MM.1S (cell line): ENCODE measurements around the gene ISG20.

Source experiments
- DNase-seq: peaks from one replicate; pipeline ENCODE4 v3.0.0-alpha.2; 2015
- H2AFZ ChIP-seq: fragments of 300-600 bp; sonication (generic); 2 replicates; pipeline ENCODE4 v1.6.0; 2016; ENCODE audit warnings: antibody characterized with exemption, low read length
- H3F3A ChIP-seq: fragments of 300-600 bp; sonication (generic); 2 replicates; pipeline ENCODE4 v1.6.1; 2016; ENCODE audit warnings: mild to moderate bottlenecking, antibody characterized with exemption, low read length, moderate library complexity, mixed read lengths; ENCODE audit not compliant: insufficient read depth
- H3K27ac ChIP-seq: fragments of 300-600 bp; sonication (generic); 2 replicates; pipeline ENCODE4 v1.5.1; 2016; ENCODE audit warnings: mild to moderate bottlenecking, low read length
- H3K27me3 ChIP-seq: fragments of 300-600 bp; sonication (generic); replicated peaks from 2 replicates; pipeline ENCODE4 v1.6.0; 2016; ENCODE audit warnings: low read length; ENCODE audit not compliant: insufficient read depth
- H3K36me3 ChIP-seq: fragments of 300-600 bp; sonication (generic); replicated peaks from 2 replicates; pipeline ENCODE4 v1.6.1; 2016; ENCODE audit warnings: mild to moderate bottlenecking, low read length, mixed read lengths; ENCODE audit not compliant: insufficient read depth
- H3K4me1 ChIP-seq: fragments of 300-600 bp; sonication (generic); 2 replicates; pipeline ENCODE4 v1.6.1; 2016; ENCODE audit warnings: low read length, mixed read lengths
- H3K4me2 ChIP-seq: fragments of 300-600 bp; sonication (generic); 2 replicates; pipeline ENCODE4 v1.6.0; 2016; ENCODE audit warnings: low read depth, low read length
- H3K4me3 ChIP-seq: fragments of 300-600 bp; sonication (generic); 2 replicates; pipeline ENCODE4 v1.5.1; 2016; ENCODE audit warnings: low read length, mixed read lengths
- H3K79me2 ChIP-seq: fragments of 300-600 bp; sonication (generic); 2 replicates; pipeline ENCODE4 v1.6.1; 2016; ENCODE audit warnings: mixed run types, low read length, mixed read lengths
- H3K9ac ChIP-seq: fragments of 300-600 bp; sonication (generic); 2 replicates; pipeline ENCODE4 v1.6.1; 2016; ENCODE audit warnings: low read length, mixed read lengths
- H3K9me2 ChIP-seq: fragments of 300-600 bp; sonication (generic); replicated peaks from 2 replicates; pipeline ENCODE4 v1.6.1; 2016; ENCODE audit warnings: mild to moderate bottlenecking, low read length, mixed read lengths; ENCODE audit not compliant: insufficient read depth
- H3K9me3 ChIP-seq: fragments of 300-600 bp; sonication (generic); replicated peaks from 2 replicates; pipeline ENCODE4 v1.6.1; 2016; ENCODE audit warnings: mild to moderate bottlenecking, low read length, mixed read lengths; ENCODE audit not compliant: insufficient read depth
- H4K20me1 ChIP-seq: fragments of 300-600 bp; sonication (generic); 2 replicates; pipeline ENCODE4 v1.6.1; 2016; ENCODE audit warnings: mild to moderate bottlenecking, low read length, moderate library complexity, mixed read lengths; ENCODE audit not compliant: insufficient read depth
- EZH2 ChIP-seq: fragments of 300-600 bp; sonication (generic); optimal IDR thresholded peaks from 2 replicates; pipeline ENCODE3; 2017; ENCODE audit warnings: low read depth, mild to moderate bottlenecking, antibody characterized with exemption, low read length, mixed read lengths
- EZH2phosphoT487 ChIP-seq: fragments of 300-600 bp; sonication (generic); IDR thresholded peaks from 2 replicates; pipeline ENCODE4 v1.6.1; 2018; ENCODE audit warnings: antibody characterized with exemption, low read length
- TF ChIP-seq, protein P1 (sequence below): fragments of 300-600 bp; sonication (generic); IDR thresholded peaks from 2 replicates; pipeline ENCODE4 v1.5.1; 2016; ENCODE audit warnings: antibody characterized with exemption, low read length, mixed read lengths

Gene ISG20

DNA sequence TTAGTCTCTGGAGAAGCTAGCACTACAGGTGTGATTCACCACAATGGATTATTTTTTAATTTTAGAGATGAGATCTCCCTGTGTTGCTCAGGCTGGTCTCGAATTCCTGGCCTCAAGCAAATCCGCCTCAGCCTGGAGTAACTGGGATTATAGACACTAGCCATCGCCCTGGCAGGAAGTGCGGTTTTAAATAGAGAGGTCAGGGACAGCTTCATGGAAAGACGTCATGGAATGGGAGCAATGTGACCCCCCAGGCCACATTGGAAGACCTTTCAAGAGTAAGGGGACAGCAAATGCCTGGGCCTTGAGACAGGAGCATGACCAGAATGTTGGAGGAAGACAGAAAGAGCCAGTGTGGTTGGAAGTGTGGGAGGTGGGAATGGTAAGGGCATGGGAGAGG, 2.2 kb upstream of the ISG20 start:
- Histone ChIP-seq H3K79me2 (peaks cover 56% of the 10 kb centered on the region), H3K4me3 (no peak overlapping the region), H3K9ac (peak overlapping the region; percentile 5; the same call in 1 of the 2 replicates), H2AFZ (no peak overlapping the region), H3K36me3 (peaks cover 3% of the 10 kb centered on the region), H4K20me1 (no peaks in the 10 kb centered on the region), H3K9me2 (no peaks in the 10 kb centered on the region), H3K27me3 (no peaks in the 10 kb centered on the region), H3K27ac (peak overlapping the region; percentile 96; the same call in 1 of the 2 replicates), H3K9me3 (no peaks in the 10 kb centered on the region), H3F3A (peaks cover 67% of the 10 kb centered on the region), H3K4me2 (peak overlapping the region; percentile 87; the same call in 1 of the 2 replicates), H3K4me1 (peaks cover 78% of the 10 kb centered on the region)
- no peak for DNase-seq
- TF ChIP-seq, protein P1, sequence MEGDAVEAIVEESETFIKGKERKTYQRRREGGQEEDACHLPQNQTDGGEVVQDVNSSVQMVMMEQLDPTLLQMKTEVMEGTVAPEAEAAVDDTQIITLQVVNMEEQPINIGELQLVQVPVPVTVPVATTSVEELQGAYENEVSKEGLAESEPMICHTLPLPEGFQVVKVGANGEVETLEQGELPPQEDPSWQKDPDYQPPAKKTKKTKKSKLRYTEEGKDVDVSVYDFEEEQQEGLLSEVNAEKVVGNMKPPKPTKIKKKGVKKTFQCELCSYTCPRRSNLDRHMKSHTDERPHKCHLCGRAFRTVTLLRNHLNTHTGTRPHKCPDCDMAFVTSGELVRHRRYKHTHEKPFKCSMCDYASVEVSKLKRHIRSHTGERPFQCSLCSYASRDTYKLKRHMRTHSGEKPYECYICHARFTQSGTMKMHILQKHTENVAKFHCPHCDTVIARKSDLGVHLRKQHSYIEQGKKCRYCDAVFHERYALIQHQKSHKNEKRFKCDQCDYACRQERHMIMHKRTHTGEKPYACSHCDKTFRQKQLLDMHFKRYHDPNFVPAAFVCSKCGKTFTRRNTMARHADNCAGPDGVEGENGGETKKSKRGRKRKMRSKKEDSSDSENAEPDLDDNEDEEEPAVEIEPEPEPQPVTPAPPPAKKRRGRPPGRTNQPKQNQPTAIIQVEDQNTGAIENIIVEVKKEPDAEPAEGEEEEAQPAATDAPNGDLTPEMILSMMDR = no peak
- TF ChIP-seq EZH2phosphoT487 (no peak), EZH2 (no peak)

DNA sequence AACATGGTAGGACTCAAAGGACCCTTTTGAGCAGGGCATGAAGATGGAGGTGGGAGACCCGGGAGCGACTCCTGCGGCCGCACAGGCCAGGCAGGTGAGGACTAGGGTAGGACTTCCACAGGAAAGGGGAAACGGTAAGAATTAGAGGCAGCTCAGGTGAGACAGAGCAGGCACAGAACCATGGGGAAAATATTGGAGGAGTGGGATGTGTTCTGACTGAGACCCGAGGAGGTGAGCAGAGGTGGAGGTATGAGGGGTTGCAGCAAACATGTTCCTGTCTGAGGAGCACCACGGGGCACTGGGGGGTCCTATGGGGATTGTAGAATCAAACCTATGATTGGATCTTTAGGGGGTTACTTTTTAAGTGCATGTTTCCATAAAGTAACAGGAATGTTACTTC, 1.4 kb upstream of the ISG20 start:
- H3K79me2 ChIP-seq = peaks cover 55% of the 10 kb centered on the region
- H3K4me1 ChIP-seq = peaks cover 72% of the 10 kb centered on the region
- peaks cover 67% of the 10 kb centered on the region for H3F3A ChIP-seq
- H3K27ac ChIP-seq = peak overlapping the region; percentile 96; the same call in 1 of the 2 replicates
- no peak overlapping the region for H3K4me3 ChIP-seq
- no peaks in the 10 kb centered on the region for H3K9me3 ChIP-seq
- H4K20me1 ChIP-seq = no peaks in the 10 kb centered on the region
- H3K9me2 ChIP-seq = no peaks in the 10 kb centered on the region
- DNase-seq = no peak
- H3K36me3 ChIP-seq = no peaks in the 10 kb centered on the region; the same call in 1 of the 2 replicates
- no peaks in the 10 kb centered on the region for H3K27me3 ChIP-seq
- no peak for TF ChIP-seq EZH2phosphoT487
- TF ChIP-seq EZH2 = no peak
- TF ChIP-seq, protein P1 = no peak
- peak overlapping the region; percentile 87 for H3K4me2 ChIP-seq
- H2AFZ ChIP-seq = no peak overlapping the region
- peak overlapping the region; percentile 83; the same call in 1 of the 2 replicates for H3K9ac ChIP-seq

DNA sequence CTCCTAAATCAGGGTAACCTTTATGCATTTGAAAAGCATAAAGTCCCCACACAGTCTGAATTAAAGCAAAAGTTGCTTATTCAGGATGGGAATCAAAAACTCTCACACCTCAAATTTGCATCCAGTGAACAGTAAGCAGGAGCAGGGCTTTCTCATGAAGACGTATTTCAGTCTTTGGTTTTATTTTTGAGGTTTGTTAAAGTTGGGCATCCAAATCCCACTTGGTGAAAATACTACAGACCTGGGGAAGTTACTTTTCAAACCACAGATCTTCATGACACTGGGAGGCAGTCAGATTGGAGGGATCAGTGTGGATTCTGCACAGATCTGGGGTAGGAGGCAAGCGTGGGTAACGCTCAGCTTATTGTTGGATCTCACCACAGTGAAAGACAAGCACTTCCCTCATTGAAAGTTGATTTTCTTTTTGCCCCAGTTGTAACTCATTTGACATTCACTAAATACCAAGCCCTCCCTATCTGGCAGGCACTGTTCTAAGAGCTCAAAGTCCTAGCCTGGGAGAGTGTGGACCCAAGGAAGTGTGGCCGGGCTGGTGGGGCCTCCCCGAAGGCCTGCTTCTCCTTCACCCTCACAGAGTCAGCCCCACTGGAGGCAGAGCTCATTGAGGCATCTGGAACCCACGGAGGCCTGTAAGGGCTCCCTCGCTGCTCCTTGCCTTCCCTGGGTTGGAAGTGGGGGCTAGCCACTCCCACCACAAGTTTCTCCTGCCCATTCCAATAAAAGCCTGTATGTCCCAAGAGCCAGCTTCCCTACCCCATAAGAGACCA, 783 bp upstream of the ISG20 start:
- Histone ChIP-seq H3K9me3 (no peaks in the 10 kb centered on the region), H2AFZ (no peak overlapping the region), H4K20me1 (no peaks in the 10 kb centered on the region), H3K4me3 (peak overlapping the region; percentile 51), H3K27me3 (no peaks in the 10 kb centered on the region), H3K4me1 (peaks cover 72% of the 10 kb centered on the region), H3K4me2 (peak overlapping the region; percentile 87), H3K36me3 (no peaks in the 10 kb centered on the region), H3K9me2 (no peaks in the 10 kb centered on the region), H3K9ac (peak overlapping the region; percentile 83), H3F3A (peaks cover 67% of the 10 kb centered on the region), H3K79me2 (peaks cover 56% of the 10 kb centered on the region), H3K27ac (peak overlapping the region; percentile 96)
- peak; percentile 17 for DNase-seq
- TF ChIP-seq EZH2 (no peak), EZH2phosphoT487 (no peak)
- TF ChIP-seq, protein P1 = no peak
